Measurements from ENCODE around the gene KRTAP10-6.
"Not testable (repeated sequence)": the region's sequence is repeated elsewhere in the genome, so short reads cannot be mapped to it uniquely, and the experiment has no call there.

KRTAP10-6 gene

DNA sequence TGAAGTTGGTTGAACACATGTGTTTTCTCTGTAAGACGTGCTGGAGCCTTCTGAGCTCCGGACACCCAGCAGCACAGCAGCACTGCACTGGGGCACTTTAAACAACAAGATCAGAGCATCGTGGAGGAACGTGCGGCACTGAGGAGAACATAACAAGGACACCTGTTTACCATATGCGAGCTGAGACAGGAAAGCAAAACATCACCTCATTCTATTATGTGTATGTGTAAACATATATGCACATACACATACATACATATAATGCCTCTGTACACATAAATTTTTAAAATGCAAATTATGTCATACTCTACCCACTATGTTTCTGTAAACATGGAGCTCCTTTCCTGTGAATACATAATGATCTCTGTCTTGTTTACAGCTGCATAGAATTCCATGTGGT, 3.2 kb upstream of the KRTAP10-6 start:
- in situ Hi-C loops (cut with HindIII; ENCODE audit: low pct_ligation_motif_present, low sequenced_read_pairs), result no loop called here

DNA sequence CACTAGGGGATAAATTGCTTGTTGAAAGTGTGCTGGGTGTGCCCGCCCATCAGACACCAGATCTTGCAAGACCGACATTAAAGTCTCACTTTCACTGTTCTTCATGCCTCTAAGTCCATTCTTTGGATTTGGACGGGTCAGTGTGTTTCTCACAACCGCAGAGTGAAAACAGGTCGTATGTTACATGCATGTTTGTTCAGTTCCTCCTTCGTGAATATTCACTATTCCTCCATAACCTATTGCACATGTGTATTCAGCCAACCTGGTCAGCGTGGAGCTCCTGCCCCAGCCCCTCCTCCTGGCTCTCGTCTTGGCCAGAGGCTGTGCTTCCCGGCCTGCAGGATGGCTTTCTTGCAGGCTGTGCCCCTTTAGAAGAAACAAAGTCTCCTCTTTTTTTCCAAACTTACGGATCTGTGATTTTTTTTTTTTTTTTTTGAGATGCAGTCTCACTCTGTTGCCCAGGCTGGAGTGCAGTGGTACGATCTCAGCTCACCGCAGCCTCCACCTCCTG, 2.2 kb upstream of the KRTAP10-6 start:
- H3K27me3 ChIP-seq (replicated peaks), result peaks cover 13% of the 10 kb centered on the region
- no peak overlapping the region for H3K4me3 ChIP-seq (ENCODE audit: low read depth, low read length)
- DNase-seq, result no peak
- no peak overlapping the region for H3K27ac ChIP-seq
- TF ChIP-seq, protein P1, sequence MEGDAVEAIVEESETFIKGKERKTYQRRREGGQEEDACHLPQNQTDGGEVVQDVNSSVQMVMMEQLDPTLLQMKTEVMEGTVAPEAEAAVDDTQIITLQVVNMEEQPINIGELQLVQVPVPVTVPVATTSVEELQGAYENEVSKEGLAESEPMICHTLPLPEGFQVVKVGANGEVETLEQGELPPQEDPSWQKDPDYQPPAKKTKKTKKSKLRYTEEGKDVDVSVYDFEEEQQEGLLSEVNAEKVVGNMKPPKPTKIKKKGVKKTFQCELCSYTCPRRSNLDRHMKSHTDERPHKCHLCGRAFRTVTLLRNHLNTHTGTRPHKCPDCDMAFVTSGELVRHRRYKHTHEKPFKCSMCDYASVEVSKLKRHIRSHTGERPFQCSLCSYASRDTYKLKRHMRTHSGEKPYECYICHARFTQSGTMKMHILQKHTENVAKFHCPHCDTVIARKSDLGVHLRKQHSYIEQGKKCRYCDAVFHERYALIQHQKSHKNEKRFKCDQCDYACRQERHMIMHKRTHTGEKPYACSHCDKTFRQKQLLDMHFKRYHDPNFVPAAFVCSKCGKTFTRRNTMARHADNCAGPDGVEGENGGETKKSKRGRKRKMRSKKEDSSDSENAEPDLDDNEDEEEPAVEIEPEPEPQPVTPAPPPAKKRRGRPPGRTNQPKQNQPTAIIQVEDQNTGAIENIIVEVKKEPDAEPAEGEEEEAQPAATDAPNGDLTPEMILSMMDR (IDR thresholded peaks at IDR 0.05; ENCODE audit: low read depth, low read length, missing control alignments), result no peak
- in situ Hi-C loops (cut with HindIII; ENCODE audit: low pct_ligation_motif_present, low sequenced_read_pairs), result no loop called here
- H3K36me3 ChIP-seq (replicated peaks), result no peaks in the 10 kb centered on the region

More for the DNA sequence above, 3.2 kb upstream of the KRTAP10-6 start:
- Histone ChIP-seq H3K27me3 (replicated peaks) (peaks cover 13% of the 10 kb centered on the region), H3K4me3 (ENCODE audit: low read depth, low read length) (no peak overlapping the region), H3K36me3 (replicated peaks) (no peaks in the 10 kb centered on the region), H3K27ac (no peak overlapping the region)
- no peak for DNase-seq
- TF ChIP-seq, protein P1 (IDR thresholded peaks at IDR 0.05; ENCODE audit: low read depth, low read length, missing control alignments), result no peak

DNA sequence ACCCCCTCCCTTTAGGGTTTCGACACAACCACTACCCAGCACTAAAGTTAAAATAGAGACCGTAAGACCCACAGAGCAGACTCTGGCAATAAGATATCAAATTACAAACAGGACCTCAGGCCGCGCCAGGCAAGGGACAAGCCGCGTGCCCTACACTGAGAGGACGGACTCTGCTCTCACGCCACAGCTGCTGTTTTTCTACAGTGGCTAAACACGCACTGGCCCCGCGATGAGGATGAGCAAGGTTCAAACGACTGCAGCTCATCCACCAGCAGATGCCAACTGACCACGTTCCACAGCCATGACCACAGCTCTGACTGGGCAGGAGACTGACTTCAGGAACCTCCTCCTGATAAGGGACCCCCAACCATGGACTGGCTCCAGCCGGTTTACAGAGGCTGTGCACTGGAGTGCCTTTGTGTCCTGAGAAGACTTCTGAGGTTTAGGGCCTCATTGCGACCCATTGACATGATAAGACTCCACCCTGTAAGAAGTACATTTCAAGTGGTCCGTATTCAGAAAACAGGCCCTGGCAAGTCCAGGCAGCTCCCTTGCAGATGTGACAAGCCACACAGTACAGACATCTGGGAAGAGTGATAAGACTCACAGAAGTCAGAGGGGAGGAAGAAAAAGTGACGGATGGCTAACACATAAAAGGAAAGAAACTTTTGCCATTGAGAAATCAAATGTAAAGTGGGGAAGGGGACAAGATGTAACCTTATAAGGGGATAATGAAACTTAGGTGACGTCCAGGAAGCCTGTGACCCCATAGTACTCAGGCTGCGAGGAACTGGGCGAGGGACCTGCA, 1.5 kb upstream of the KRTAP10-6 start:
- Histone ChIP-seq H3K27me3 (replicated peaks) (peaks cover 13% of the 10 kb centered on the region), H3K27ac (no peak overlapping the region), H3K4me3 (ENCODE audit: low read depth, low read length) (no peak overlapping the region), H3K36me3 (replicated peaks) (no peaks in the 10 kb centered on the region)
- DNase-seq, result no peak
- TF ChIP-seq, protein P1 (IDR thresholded peaks at IDR 0.05; ENCODE audit: low read depth, low read length, missing control alignments), result no peak
- in situ Hi-C loops (cut with HindIII; ENCODE audit: low pct_ligation_motif_present, low sequenced_read_pairs), result no loop called here

DNA sequence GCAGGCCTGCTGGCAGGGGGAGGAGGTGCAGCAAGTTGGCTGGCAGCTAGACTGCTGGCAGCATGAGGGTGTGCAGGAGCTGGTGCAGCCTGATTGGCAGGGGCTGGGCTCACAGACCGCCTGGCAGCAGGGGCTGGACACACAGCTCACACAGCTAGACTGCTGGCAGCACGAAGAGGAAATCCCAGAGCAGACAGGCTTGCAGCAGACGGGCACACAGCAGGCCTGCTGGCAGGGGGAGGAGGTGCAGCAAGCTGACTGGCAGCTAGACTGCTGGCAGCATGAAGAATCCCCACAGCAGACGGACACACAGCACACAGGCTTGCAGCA, 539 bp downstream of the KRTAP10-6 start:
- H3K27ac ChIP-seq, result not testable (repeated sequence)

DNA sequence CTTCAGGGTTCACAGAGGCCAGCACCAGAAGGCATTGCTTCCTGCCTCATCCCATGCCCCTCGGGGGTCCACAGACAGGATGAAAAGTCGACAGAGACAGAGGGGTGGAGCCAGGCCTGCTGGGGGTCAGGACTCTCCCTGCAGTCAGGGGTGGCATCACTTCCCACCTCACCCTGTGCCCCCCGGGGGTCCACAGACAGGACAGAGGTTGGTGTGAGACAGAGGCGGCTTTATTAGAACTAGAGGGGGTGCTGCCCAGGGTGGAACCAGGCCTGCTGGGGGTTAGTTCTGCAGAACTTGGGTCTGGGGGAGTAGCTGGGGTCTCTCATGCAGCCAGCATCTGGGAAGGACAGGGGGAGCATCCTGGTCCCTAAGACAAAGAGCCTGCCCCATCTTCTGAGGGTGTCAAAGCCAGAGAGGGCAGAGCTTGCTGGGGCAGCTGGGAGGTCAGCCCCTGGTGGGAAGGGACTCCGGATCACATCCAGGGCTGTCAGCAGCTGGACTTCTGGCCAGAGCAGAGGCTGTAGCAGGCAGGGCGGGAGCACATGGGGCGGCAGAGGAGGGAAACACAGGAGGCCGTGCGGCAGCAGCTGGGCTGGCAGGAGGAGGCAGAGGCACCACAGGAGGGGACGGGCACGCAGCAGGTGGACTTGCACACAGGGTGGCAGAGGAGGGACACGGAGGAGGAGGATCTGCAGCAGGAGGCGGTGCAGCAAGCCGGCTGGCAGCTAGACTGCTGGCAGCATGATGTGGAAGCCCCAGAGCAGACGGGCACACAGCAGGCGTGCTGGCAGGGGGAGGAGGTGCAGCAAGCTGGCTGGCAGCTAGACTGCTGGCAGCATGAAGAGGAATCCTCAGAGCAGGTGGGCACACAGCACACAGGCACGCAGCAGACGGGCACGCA, 1.2 kb downstream of the KRTAP10-6 start:
- H3K27me3 ChIP-seq (replicated peaks), result peaks cover 11% of the 10 kb centered on the region
- H3K4me3 ChIP-seq (ENCODE audit: low read depth, low read length); DNase-seq; in situ Hi-C loops (cut with HindIII; ENCODE audit: low pct_ligation_motif_present, low sequenced_read_pairs); H3K36me3 ChIP-seq (replicated peaks); H3K27ac ChIP-seq: not testable (repeated sequence)

More for the DNA sequence above, 539 bp downstream of the KRTAP10-6 start:
- H3K27me3 ChIP-seq (replicated peaks), result peaks cover 11% of the 10 kb centered on the region
- H3K36me3 ChIP-seq (replicated peaks); in situ Hi-C loops (cut with HindIII; ENCODE audit: low pct_ligation_motif_present, low sequenced_read_pairs); H3K4me3 ChIP-seq (ENCODE audit: low read depth, low read length); DNase-seq: not testable (repeated sequence)

DNA sequence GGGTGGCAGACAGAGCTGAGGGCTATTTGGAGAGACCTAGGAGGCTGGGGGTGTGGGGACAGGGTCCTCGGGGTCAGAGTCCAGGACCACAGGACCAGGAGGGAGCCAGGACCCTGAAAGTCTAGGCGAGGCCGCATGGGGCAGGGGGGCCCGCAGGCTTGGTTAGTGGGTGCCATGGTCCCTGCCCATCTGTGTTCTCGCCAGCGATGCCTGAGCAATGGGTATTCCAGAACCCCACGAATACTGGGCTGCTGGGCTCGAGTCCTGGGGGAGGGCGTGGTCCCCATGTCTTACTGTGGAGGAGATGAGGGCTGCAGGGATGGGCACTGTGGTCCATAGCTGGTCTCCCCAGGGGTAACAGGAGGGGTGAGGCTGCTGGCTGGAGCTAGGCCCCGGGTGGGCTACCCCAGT, 2.0 kb downstream of the KRTAP10-6 start:
- Histone ChIP-seq H3K27ac (no peak overlapping the region), H3K36me3 (replicated peaks) (no peaks in the 10 kb centered on the region), H3K4me3 (ENCODE audit: low read depth, low read length) (no peak overlapping the region), H3K27me3 (replicated peaks) (peaks cover 11% of the 10 kb centered on the region)
- DNase-seq, result no peak
- in situ Hi-C loops (cut with HindIII; ENCODE audit: low pct_ligation_motif_present, low sequenced_read_pairs), result no loop called here
- TF ChIP-seq, protein P1 (IDR thresholded peaks at IDR 0.05; ENCODE audit: low read depth, low read length, missing control alignments), result no peak

All from brain microvascular endothelial cell (primary cell).